GM12878 (cell line): ENCODE results near the gene ADGRD2. TPM values are rescaled to one million over a fixed set of nuclear protein-coding genes. Genes with fewer than 3 reads are reported as not detected.

ENCODE experiments used
- ATAC-seq: fragments of 200-7000 bp; cut with Tn5 transposase; 3 replicates; pipeline ENCODE4 v1.9.1; 2020; ENCODE audit warnings: mild to moderate bottlenecking, moderate library complexity
- BruUV-seq: library from RNA; stranded (reverse); fragments of 400-500 nt; replicated peaks from 2 replicates; lab custom pipeline; 2021; lab: Mats Ljungman, UMichigan
- CTCF ChIA-PET: fragments of 300-600 bp; sonication (Branson Sonifier 250); formaldehyde crosslinking; extraction: SDS; loops from one replicate; lab custom pipeline; 2021; ENCODE audit warnings: inconsistent platforms; lab: Yijun Ruan, JAX
- POLR2A ChIA-PET: fragments of 350-600 bp; formaldehyde crosslinking; extraction: SDS; loops from one replicate; lab custom pipeline; 2021; ENCODE audit warnings: inconsistent platforms; lab: Charles Lee
- RAD21 ChIA-PET: fragments of 300-600 bp; sonication (Branson Sonifier 250); formaldehyde crosslinking; loops from one replicate; lab custom pipeline; 2023; ENCODE audit warnings: antibody characterized with exemption; ENCODE audit not compliant: unreplicated experiment; lab: Charles Lee
- SMC1A ChIA-PET: fragments of 300-600 bp; sonication (Branson Sonifier 250); formaldehyde crosslinking; loops from one replicate; lab custom pipeline; 2023; ENCODE audit not compliant: unreplicated experiment, uncharacterized antibody; lab: Charles Lee
- DNase-seq: peaks from one replicate; pipeline ENCODE4 v3.0.0-alpha.2; 2011; ENCODE audit warnings: low read depth, low spot score
- FAIRE-seq: peaks from 3 replicates; lab custom pipeline; 2011; peaks lifted over from hg19 to GRCh38; lab: Jason Lieb, UNC
- H2AFZ ChIP-seq: 2 replicates; pipeline ENCODE4 v1.6.0; 2011; ENCODE audit warnings: low read depth, low read length, control low read depth; ENCODE audit not compliant: control insufficient read depth
- H3K27ac ChIP-seq: 2 replicates; pipeline ENCODE4 v1.5.1; 2011; ENCODE audit warnings: control low read depth; ENCODE audit not compliant: control insufficient read depth, insufficient read depth
- H3K27me3 ChIP-seq, 2 experiments: replicated peaks in 1 of 2; 2 replicates each; pipeline versions ENCODE4 v1.6.0 to v1.6.1; 2011; ENCODE audit warnings: low read length in 1 of 2; ENCODE audit not compliant: control insufficient read depth in 2 of 2, insufficient read depth in 2 of 2
- H3K36me3 ChIP-seq, 2 experiments: 2 replicates each; pipeline ENCODE4 v1.5.1; 2011; ENCODE audit warnings: low read length in 1 of 2; ENCODE audit not compliant: control insufficient read depth in 2 of 2, insufficient read depth in 2 of 2
- H3K4me1 ChIP-seq: 2 replicates; pipeline ENCODE4 v1.6.1; 2011; ENCODE audit warnings: mild to moderate bottlenecking, low read length, moderate library complexity, mixed read lengths; ENCODE audit not compliant: control insufficient read depth, insufficient read depth
- H3K4me2 ChIP-seq: 2 replicates; pipeline ENCODE4 v1.6.0; 2011; ENCODE audit warnings: control low read depth; ENCODE audit not compliant: control insufficient read depth, insufficient read depth
- H3K4me3 ChIP-seq: fragments of 200-600 bp; sonication (generic); 2 replicates; pipeline ENCODE4 v1.5.1; 2016
- H3K79me2 ChIP-seq: 2 replicates; pipeline ENCODE4 v1.6.0; 2011; ENCODE audit warnings: low read length; ENCODE audit not compliant: control insufficient read depth, insufficient read depth
- H3K9ac ChIP-seq: 2 replicates; pipeline ENCODE4 v1.8.0; 2011; ENCODE audit warnings: low read length, control low read depth, mixed read lengths; ENCODE audit not compliant: control insufficient read depth, insufficient read depth
- H3K9me3 ChIP-seq: replicated peaks from 3 replicates; pipeline ENCODE4 v1.5.1; 2011; ENCODE audit warnings: mild to moderate bottlenecking, low read length; ENCODE audit not compliant: control insufficient read depth, insufficient read depth
- H4K20me1 ChIP-seq: 2 replicates; pipeline ENCODE4 v1.6.0; 2011; ENCODE audit not compliant: control insufficient read depth, insufficient read depth
- CHD4 ChIP-seq: fragments of 200-600 bp; sonication (generic); IDR thresholded peaks from 2 replicates; pipeline ENCODE4 v1.6.1; 2016; ENCODE audit warnings: mild to moderate bottlenecking
- CREM ChIP-seq: IDR thresholded peaks from 2 replicates; pipeline ENCODE4 v1.6.1; 2014; ENCODE audit warnings: antibody characterized with exemption, low read depth
- IKZF1 ChIP-seq: fragments of 450-650 bp; conservative IDR thresholded peaks from 2 replicates; pipeline ENCODE4 v1.6.1; 2017; ENCODE audit warnings: antibody characterized with exemption, mild to moderate bottlenecking
- MEF2B ChIP-seq: fragments of 450-650 bp; IDR thresholded peaks from 2 replicates; pipeline ENCODE4 v1.6.1; 2018; ENCODE audit warnings: mild to moderate bottlenecking, moderate library complexity; ENCODE audit not compliant: partially characterized antibody, poor library complexity, severe bottlenecking
- NR2C1 ChIP-seq: fragments of 450-650 bp; IDR thresholded peaks from 2 replicates; pipeline ENCODE4 v1.6.1; 2017; ENCODE audit warnings: antibody characterized with exemption, mild to moderate bottlenecking, moderate library complexity
- NRF1 ChIP-seq: conservative IDR thresholded peaks from 2 replicates; pipeline ENCODE4 v1.6.1; 2011; ENCODE audit warnings: mild to moderate bottlenecking, low read depth, low read length, improper control_type of control experiment
- ZBTB33 ChIP-seq: fragments of 450-650 bp; IDR thresholded peaks from 2 replicates; pipeline ENCODE4 v1.6.1; 2017; ENCODE audit warnings: mild to moderate bottlenecking
- WGBS: methylation state at CpG from one replicate; pipeline ENCODE4 v1.1.6; 2016; ENCODE audit warnings: low lambda C conversion rate; ENCODE audit not compliant: insufficient replicate concordance, insufficient coverage; ENCODE audit errors: missing lambda C conversion rate; 5-methylcytosine and 5-hydroxymethylcytosine counted together
- in situ Hi-C: fragments of 300-500 bp; cut with MboI; formaldehyde crosslinking; loops from 9 replicates; pipeline ENCODE4 v1.14.3; 2018; ENCODE audit warnings: mixed read lengths
- intact Hi-C: fragments of 100-400 bp; cut with micrococcal nuclease; formaldehyde crosslinking; loops from one replicate; pipeline ENCODE4 v1.14.2; 2022; ENCODE audit not compliant: unreplicated experiment
- polyA plus RNA-seq, 11 experiments: library from polyadenylated mRNA; depleted of rRNA in 4 of 11; unstranded in 6 of 11; stranded (reverse) in 5 of 11; fragments of >200 nt; fragmentation: Nextera tagmentation in 4 of 11; fragmentation: Illumina TruSeq in 1 of 11; extraction: Ambion mirVana in 4 of 11; extraction: Trizol in 1 of 11; gene quantifications; 1 replicate in 1 of 11; 2 replicates in 10 of 11; pipeline versions ENCODE4 v1.2.1 to v1.2.3, GENCODE V29; 2011 to 2016; ENCODE audit warnings: inconsistent platforms in 2 of 11, missing spikeins in 2 of 11, low read depth in 1 of 11
- total RNA-seq, 4 experiments: library from RNA; depleted of rRNA in 3 of 4; stranded (reverse); fragments of >200 nt in 3 of 4; fragmentation: Illumina TruSeq in 1 of 4; extraction: Trizol in 1 of 4; gene quantifications; 2 replicates each; pipeline versions ENCODE4 v1.2.1 to v1.2.3, GENCODE V29; 2013 to 2021
- TF ChIP-seq, protein P1 (sequence below): IDR thresholded peaks from 2 replicates; pipeline ENCODE4 v1.6.1; 2012; ENCODE audit warnings: low read depth, low read length, improper control_type of control experiment
- TF ChIP-seq, protein P2 (sequence below): IDR thresholded peaks from 2 replicates; pipeline ENCODE4 v1.6.1; 2012; ENCODE audit warnings: low read depth, low read length, improper control_type of control experiment
- TF ChIP-seq, protein P3 (sequence below): fragments of 450-650 bp; IDR thresholded peaks from 2 replicates; pipeline ENCODE4 v1.6.1; 2017; ENCODE audit warnings: mild to moderate bottlenecking, moderate library complexity

ADGRD2 gene
- total and polyA plus RNA-seq, 10 of the 15 experiments (the other 5 are each of a cell fraction or from before 2014, with no cell fraction given): not detected

GRCh38 chr9:124517600-124517999 lies 67.3 kb downstream of the ADGRD2 start:
- TF ChIP-seq IKZF1 (no peak), CREM (no peak), MEF2B (no peak), CHD4 (no peak)
- TF ChIP-seq, protein P1, sequence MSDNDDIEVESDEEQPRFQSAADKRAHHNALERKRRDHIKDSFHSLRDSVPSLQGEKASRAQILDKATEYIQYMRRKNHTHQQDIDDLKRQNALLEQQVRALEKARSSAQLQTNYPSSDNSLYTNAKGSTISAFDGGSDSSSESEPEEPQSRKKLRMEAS: no peak
- TF ChIP-seq, protein P2, sequence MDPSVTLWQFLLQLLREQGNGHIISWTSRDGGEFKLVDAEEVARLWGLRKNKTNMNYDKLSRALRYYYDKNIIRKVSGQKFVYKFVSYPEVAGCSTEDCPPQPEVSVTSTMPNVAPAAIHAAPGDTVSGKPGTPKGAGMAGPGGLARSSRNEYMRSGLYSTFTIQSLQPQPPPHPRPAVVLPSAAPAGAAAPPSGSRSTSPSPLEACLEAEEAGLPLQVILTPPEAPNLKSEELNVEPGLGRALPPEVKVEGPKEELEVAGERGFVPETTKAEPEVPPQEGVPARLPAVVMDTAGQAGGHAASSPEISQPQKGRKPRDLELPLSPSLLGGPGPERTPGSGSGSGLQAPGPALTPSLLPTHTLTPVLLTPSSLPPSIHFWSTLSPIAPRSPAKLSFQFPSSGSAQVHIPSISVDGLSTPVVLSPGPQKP: no peak
- TF ChIP-seq, all 136 proteins: peak for 0
- POLR2A ChIA-PET: no interaction called here
- SMC1A ChIA-PET: no interaction called here
- Histone ChIP-seq H2AFZ (no peak overlapping the region), H3K9ac (no peak overlapping the region), H4K20me1 (no peaks in the 10 kb centered on the region), H3K36me3 (peaks cover 0 to under 1% of the 10 kb centered on the region in 2 experiments; a peak in 2 of 4 replicates), H3K27ac (no peak overlapping the region), H3K4me2 (no peak overlapping the region), H3K9me3 (no peaks in the 10 kb centered on the region), H3K27me3 (no peaks in the 10 kb centered on the region), H3K4me1 (no peaks in the 10 kb centered on the region), H3K79me2 (no peaks in the 10 kb centered on the region), H3K4me3 (no peak overlapping the region)
- ATAC-seq (no peak), FAIRE-seq (no peak), DNase-seq (no peak)
- in situ Hi-C loops (no loop called here), intact Hi-C loops (no loop called here)
- no TSS peak for BruUV-seq
- CTCF ChIA-PET: interaction anchor here (0.6 to 1.9 kb wide), 2 partner anchors 15 to 19 kb away, joined by 3 to 5 read pairs; no protein-coding TSS in a partner anchor
- RAD21 ChIA-PET: no interaction called here
- WGBS: 71% methylated on average over 5 of the region's 5 CpGs

GRCh38 chr9:124518116-124518515 lies 67.9 kb downstream of the ADGRD2 start:
- no peaks in the 10 kb centered on the region for H3K9me3 ChIP-seq
- in situ Hi-C loops: no loop called here
- no peak overlapping the region for H3K9ac ChIP-seq
- BruUV-seq: no TSS peak
- H2AFZ ChIP-seq: no peak overlapping the region
- POLR2A ChIA-PET: interaction anchor here (0.7 kb wide), 1 partner anchor 478 kb away, joined by 3 read pairs; no protein-coding TSS in a partner anchor
- CTCF ChIA-PET: interaction anchor here (1.9 kb wide), 1 partner anchor 19 kb away, joined by 5 read pairs; no protein-coding TSS in a partner anchor
- no peak overlapping the region for H3K4me2 ChIP-seq
- peaks cover 0 to 2% of the 10 kb centered on the region in 2 experiments; a peak in 2 of 4 replicates for H3K36me3 ChIP-seq
- no peaks in the 10 kb centered on the region for H3K27me3 ChIP-seq
- SMC1A ChIA-PET: no interaction called here
- RAD21 ChIA-PET: no interaction called here
- no peak overlapping the region for H3K27ac ChIP-seq
- H3K4me3 ChIP-seq: no peak overlapping the region
- H4K20me1 ChIP-seq: no peaks in the 10 kb centered on the region
- intact Hi-C loops: no loop called here
- no peaks in the 10 kb centered on the region for H3K79me2 ChIP-seq
- ATAC-seq (no peak), FAIRE-seq (no peak), DNase-seq (no peak)
- WGBS: 86% methylated on average over 7 of the region's 7 CpGs
- no peaks in the 10 kb centered on the region for H3K4me1 ChIP-seq
- TF ChIP-seq NRF1 (no peak), NR2C1 (no peak), ZBTB33 (no peak)
- TF ChIP-seq, protein P3, sequence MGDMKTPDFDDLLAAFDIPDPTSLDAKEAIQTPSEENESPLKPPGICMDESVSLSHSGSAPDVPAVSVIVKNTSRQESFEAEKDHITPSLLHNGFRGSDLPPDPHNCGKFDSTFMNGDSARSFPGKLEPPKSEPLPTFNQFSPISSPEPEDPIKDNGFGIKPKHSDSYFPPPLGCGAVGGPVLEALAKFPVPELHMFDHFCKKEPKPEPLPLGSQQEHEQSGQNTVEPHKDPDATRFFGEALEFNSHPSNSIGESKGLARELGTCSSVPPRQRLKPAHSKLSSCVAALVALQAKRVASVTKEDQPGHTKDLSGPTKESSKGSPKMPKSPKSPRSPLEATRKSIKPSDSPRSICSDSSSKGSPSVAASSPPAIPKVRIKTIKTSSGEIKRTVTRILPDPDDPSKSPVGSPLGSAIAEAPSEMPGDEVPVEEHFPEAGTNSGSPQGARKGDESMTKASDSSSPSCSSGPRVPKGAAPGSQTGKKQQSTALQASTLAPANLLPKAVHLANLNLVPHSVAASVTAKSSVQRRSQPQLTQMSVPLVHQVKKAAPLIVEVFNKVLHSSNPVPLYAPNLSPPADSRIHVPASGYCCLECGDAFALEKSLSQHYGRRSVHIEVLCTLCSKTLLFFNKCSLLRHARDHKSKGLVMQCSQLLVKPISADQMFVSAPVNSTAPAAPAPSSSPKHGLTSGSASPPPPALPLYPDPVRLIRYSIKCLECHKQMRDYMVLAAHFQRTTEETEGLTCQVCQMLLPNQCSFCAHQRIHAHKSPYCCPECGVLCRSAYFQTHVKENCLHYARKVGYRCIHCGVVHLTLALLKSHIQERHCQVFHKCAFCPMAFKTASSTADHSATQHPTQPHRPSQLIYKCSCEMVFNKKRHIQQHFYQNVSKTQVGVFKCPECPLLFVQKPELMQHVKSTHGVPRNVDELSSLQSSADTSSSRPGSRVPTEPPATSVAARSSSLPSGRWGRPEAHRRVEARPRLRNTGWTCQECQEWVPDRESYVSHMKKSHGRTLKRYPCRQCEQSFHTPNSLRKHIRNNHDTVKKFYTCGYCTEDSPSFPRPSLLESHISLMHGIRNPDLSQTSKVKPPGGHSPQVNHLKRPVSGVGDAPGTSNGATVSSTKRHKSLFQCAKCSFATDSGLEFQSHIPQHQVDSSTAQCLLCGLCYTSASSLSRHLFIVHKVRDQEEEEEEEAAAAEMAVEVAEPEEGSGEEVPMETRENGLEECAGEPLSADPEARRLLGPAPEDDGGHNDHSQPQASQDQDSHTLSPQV: no peak
